SKM-1 (cell line): Measurements from ENCODE around the gene PIGH.
"Not testable (repeated sequence)": the region's sequence is repeated elsewhere in the genome, so short reads cannot be mapped to it uniquely, and the experiment has no call there.

ENCODE experiments used
- DNase-seq: peaks from one replicate; lab custom pipeline; 2025; ENCODE audit not compliant: unreplicated experiment; lab: John Stamatoyannopoulos, UW

Gene PIGH

DNA sequence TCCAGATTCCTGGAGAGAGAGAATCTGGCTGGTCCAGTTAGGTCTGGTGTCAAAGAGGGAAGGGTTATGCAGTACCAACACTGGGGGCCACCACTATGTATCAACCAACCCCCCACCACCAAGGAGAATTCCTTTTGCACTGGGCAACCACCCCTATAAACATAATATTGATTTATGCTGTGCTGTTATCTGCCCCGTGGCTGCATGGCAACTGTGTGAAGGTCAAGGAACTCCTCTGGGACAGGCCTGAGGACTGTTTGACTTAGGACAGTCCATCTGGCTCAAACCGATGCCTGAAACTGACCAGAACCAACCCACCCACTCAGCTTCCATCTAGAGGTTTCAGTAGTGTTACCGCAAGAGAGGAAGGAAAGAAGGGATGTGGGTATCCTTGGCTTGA is 46.5 kb downstream of the PIGH start:
- no peak for DNase-seq

GRCh38 chr14:67551940-67552339 is 48.1 kb downstream of the PIGH start:
- no peak for DNase-seq

DNA sequence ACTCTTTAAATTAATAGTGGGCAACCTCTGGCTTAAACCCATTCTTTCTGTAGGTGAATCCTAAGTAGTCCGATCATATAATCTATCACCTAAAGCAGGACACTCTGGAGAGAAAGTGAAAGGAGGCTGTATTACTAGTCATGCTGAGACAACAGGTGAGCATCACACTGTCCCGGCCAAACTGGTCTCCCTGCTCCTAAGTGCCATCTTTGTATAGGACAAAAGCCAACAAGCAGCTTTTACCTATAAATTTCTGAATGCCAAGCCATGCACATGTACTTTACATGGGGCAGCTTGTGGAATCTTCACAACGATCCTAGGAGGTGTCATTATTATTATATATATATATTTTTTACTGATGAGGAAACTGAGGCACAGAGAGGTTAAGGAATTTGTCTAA is 48.9 kb downstream of the PIGH start:
- no peak for DNase-seq

- no peak for DNase-seq
Observed at GRCh38 chr14:67549734-67550133, 50.3 kb downstream of the PIGH start.

- DNase-seq, result no peak
Observed at GRCh38 chr14:67547224-67547780, 52.8 kb downstream of the PIGH start.

GRCh38 chr14:67544590-67544989 is 55.5 kb downstream of the PIGH start:
- no peak for DNase-seq

DNA sequence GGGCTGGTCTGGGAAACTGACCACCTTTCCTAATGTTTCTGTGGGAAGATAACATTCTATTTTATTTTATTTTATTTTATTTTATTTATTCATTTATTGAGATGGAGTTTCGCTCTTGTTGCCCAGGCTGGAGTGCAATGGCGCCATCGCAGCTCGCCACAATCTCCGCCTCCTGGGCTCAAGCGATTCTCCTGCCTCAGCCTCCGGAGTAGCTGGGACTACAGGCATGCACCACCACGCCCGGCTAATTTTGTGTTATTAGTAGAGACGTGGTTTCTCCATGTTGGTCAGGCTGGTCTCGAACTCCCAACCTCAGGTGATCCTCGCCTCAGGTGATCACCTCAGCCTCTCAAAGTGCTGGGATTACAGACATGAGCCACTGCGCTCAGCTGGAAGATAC is 57.4 kb downstream of the PIGH start:
- DNase-seq, result not testable (repeated sequence)

DNA sequence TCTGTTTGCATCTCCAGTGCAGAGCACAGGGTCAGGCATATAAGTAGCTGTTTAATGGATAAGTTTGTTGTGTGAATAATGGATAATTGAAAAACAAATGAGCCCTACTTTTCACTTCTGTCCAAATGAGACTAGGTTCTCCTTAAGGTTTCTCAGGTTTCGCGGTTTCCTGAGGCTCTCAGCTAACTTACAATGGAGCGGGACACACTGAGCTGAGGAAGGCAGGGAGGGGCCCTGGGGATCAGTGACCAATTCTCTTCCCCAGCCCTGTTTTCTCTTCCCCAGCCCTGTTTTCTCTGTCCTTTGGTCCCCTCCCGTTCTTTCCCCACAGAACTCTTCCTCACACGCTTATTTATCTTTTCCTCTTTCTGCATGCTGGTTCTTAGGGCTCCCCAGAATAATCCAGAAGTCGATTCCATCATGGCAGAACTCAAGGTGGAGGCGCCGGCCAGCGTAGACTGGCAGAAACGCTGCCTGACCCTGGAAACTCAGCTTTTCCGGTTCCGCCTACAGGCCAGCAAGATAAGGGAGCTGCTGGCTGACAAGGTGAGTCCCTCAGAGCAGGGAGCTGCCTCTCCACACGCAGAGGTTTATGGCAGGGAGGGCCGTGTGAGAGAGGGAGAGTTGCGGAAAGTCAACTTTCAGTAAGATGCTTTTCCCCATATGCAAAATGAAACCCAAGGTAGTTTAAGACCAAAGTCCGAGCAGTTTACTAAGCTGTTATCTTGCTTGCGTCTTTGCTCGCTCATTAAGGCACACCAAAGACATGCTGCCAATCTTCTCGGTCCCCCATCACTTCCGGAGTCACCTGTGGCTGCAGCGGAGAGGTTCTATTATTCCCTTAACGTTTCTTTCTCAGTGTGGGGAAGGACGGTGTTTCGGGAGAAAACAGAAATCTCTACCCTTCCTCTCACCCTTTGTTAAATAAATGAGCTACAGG is 58.4 kb downstream of the PIGH start:
- DNase-seq, result no peak
